ENCODE measurements around the gene ATP5PB. TPM values are rescaled to one million over a fixed set of nuclear protein-coding genes. Genes with fewer than 3 reads are reported as not detected.
A peak's percentile ranks its signal among the peaks of the same experiment; 100 is the strongest.

The ATP5PB gene
- total RNA-seq, 1 donor from 2014 or later, result 157 TPM

DNA sequence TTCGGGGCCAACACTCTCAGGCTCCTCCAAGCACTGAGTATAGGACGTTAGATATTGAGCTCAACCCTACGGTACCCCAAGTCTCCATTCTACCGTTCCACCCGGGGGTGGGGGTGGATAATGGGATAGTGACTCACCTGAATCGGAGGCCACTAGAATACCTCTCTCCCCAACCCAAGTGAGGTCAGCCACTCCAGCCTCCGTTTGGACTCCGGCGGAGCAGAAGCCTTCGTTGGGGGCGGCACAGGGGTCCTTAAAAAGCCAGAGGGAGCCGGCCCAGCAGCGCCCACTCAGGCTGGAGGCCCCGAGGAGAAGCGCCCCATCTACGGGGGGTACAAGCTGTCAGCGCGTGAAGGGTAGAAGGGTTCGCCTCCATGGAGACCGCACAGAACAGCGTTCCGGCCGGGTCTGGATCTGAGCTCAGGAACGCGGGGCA lies 764 bp upstream of the ATP5PB start:
- ATAC-seq (peak; percentile 47 to 62), DNase-seq (no peak)
- Histone ChIP-seq H3K27ac (peak overlapping the region; percentile 83), H3K9me3 (no peaks in the 10 kb centered on the region), H3K4me3 (peak overlapping the region; percentile 91), H3K4me1 (peaks cover 57% of the 10 kb centered on the region), H3K36me3 (peaks cover 39% of the 10 kb centered on the region), H3K27me3 (ENCODE audit: low read depth) (no peaks in the 10 kb centered on the region)
- TF ChIP-seq, protein P1, sequence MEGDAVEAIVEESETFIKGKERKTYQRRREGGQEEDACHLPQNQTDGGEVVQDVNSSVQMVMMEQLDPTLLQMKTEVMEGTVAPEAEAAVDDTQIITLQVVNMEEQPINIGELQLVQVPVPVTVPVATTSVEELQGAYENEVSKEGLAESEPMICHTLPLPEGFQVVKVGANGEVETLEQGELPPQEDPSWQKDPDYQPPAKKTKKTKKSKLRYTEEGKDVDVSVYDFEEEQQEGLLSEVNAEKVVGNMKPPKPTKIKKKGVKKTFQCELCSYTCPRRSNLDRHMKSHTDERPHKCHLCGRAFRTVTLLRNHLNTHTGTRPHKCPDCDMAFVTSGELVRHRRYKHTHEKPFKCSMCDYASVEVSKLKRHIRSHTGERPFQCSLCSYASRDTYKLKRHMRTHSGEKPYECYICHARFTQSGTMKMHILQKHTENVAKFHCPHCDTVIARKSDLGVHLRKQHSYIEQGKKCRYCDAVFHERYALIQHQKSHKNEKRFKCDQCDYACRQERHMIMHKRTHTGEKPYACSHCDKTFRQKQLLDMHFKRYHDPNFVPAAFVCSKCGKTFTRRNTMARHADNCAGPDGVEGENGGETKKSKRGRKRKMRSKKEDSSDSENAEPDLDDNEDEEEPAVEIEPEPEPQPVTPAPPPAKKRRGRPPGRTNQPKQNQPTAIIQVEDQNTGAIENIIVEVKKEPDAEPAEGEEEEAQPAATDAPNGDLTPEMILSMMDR (IDR thresholded peaks at IDR 0.05), result no peak
- intact Hi-C loops (cut with DNase I), result no loop called here

DNA sequence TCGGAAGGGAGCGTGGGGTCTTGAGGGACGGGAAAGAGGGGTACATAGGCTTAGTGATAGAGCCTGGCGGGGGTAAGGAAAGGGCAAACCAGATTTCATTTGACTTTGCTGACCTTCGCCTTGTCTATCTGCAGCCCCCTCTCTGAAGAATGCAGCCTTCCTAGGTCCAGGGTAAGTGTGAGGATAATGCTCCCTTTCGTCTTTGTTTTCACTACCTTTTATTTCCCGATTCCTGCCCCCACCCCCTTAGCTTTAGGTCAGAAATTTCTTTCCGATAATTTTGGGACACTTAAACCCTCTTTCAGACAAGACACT lies 396 bp downstream of the ATP5PB start:
- Histone ChIP-seq H3K4me3 (peak overlapping the region; percentile 91), H3K9me3 (no peaks in the 10 kb centered on the region), H3K27me3 (ENCODE audit: low read depth) (no peaks in the 10 kb centered on the region), H3K36me3 (peaks cover 39% of the 10 kb centered on the region), H3K27ac (peak overlapping the region; percentile 83), H3K4me1 (peaks cover 62% of the 10 kb centered on the region)
- TF ChIP-seq, protein P1 (IDR thresholded peaks at IDR 0.05), result no peak
- intact Hi-C loops (cut with DNase I), result no loop called here
- ATAC-seq (no peak), DNase-seq (no peak)

DNA sequence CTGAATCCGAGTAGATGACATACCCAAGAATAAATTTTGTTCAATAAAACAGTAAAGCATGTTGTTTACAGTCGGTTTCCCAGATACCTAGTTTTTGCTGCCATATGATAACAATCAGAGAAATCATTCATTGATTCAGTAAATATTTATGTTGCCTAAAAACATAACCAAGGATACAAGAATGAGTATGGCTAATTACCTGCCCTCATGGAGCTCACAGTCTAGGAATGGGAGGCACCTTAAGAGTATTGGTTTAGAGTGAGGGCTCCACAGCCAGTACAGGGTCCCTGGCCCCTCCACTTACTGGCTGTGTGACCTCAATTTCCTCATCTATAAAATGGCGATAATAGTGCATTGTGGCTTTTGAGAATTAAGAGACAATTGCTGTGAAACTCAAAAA lies 921 bp downstream of the ATP5PB start:
- DNase-seq (no peak), ATAC-seq (no peak)
- Histone ChIP-seq H3K9me3 (no peaks in the 10 kb centered on the region), H3K4me3 (peak overlapping the region; percentile 91), H3K4me1 (peaks cover 62% of the 10 kb centered on the region), H3K36me3 (peaks cover 39% of the 10 kb centered on the region), H3K27me3 (ENCODE audit: low read depth) (no peaks in the 10 kb centered on the region), H3K27ac (peak overlapping the region; percentile 83)
- intact Hi-C loops (cut with DNase I), result no loop called here
- TF ChIP-seq, protein P1 (IDR thresholded peaks at IDR 0.05), result no peak

DNA sequence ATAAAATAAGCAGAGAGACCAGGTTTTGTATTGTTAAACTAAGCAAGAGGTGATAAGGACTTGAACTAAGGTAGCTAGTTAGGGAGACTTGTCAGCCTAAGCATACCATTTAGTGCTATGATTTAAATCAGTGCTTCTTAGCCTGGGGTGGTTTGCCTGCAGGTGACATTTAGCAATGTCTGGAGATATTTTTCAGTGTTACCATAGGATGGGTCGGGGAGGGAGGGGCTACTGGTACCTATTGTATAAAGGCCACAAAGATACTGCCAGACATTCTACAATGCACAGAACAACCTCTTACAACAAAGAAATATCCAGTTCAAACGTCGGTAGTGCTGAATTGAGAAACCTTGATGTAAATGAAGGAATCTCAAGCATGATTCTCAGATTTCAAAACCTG lies 3.3 kb downstream of the ATP5PB start:
- Histone ChIP-seq H3K4me3 (no peak overlapping the region), H3K9me3 (no peaks in the 10 kb centered on the region), H3K36me3 (peaks cover 46% of the 10 kb centered on the region), H3K4me1 (peaks cover 49% of the 10 kb centered on the region), H3K27me3 (ENCODE audit: low read depth) (no peaks in the 10 kb centered on the region), H3K27ac (no peak overlapping the region)
- no peak for DNase-seq
- TF ChIP-seq, protein P1 (IDR thresholded peaks at IDR 0.05), result no peak
- ATAC-seq, result no peak
- intact Hi-C loops (cut with DNase I), result no loop called here

DNA sequence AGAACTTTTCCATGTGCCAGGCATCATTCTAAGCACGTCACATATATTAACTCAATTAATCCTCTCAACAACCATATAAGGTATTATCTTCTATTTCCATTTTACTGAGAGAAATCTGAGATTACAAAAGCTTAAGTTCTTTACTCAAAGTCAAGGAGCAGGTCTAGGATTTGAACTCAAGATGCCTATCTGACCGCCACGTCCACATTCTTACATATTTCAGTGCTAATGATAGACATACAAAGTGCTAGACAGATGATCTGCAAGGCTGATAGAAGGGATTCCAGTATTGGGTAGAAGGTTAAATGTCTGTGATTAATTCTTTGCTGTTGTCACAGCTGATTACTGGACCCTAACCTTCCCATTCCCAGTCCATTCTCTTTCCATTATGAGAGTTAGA lies 4.4 kb downstream of the ATP5PB start:
- Histone ChIP-seq H3K27me3 (ENCODE audit: low read depth) (no peaks in the 10 kb centered on the region), H3K4me1 (peaks cover 39% of the 10 kb centered on the region), H3K4me3 (no peak overlapping the region), H3K9me3 (no peaks in the 10 kb centered on the region), H3K36me3 (peaks cover 57% of the 10 kb centered on the region), H3K27ac (no peak overlapping the region)
- no peak for DNase-seq
- TF ChIP-seq, protein P1 (IDR thresholded peaks at IDR 0.05), result no peak
- intact Hi-C loops (cut with DNase I), result no loop called here
- ATAC-seq, result no peak

Data from lower lobe of right lung (tissue), 2 donors.